Measurements from ENCODE around the gene HOXA9.

- TF ChIP-seq SP1 (IDR thresholded peaks at IDR 0.05; ENCODE audit: low read depth, low read length) (no peak), CTCF (IDR thresholded peaks at IDR 0.05 in 2 of 3, conservative IDR thresholded peaks at IDR 0.05 in 1 of 3; ENCODE audit: control insufficient read depth in 2 of 3, extremely low read depth in 1 of 3, insufficient read depth in 1 of 3, low read depth in 3 of 3, low read length in 3 of 3) (no peak), BRCA1 (IDR thresholded peaks at IDR 0.05; ENCODE audit: low read depth, low read length) (no peak), CREB1 (IDR thresholded peaks at IDR 0.05; ENCODE audit: low read depth) (no peak), FOS (IDR thresholded peaks at IDR 0.05; ENCODE audit: borderline replicate concordance, extremely low read depth, insufficient read length) (no peak), CHD1 (IDR thresholded peaks at IDR 0.05; ENCODE audit: low read depth, low read length) (no peak), CHD4 (IDR thresholded peaks at IDR 0.05) (no peak), YY1 (IDR thresholded peaks at IDR 0.05; ENCODE audit: low read depth, low read length) (no peak), ZBTB11 (CRISPR knock-in tag; IDR thresholded peaks at IDR 0.05) (no peak), ATF3 (IDR thresholded peaks at IDR 0.05; ENCODE audit: borderline replicate concordance, extremely low read depth, low read depth, low read length) (no peak), POLR2AphosphoS2 (IDR thresholded peaks at IDR 0.05; ENCODE audit: low read depth, low read length) (no peak), CHD2 (IDR thresholded peaks at IDR 0.05; ENCODE audit: borderline replicate concordance, low read depth, low read length) (no peak), EP300 (IDR thresholded peaks at IDR 0.05; ENCODE audit: borderline replicate concordance in 1 of 2, control insufficient read depth in 1 of 2, low read depth in 2 of 2, low read length in 2 of 2) (no peak), SPI1 (IDR thresholded peaks at IDR 0.05; ENCODE audit: borderline replicate concordance, insufficient read depth, low read depth, low read length) (no peak)
Measured at GRCh38 chr7:27121684-27122076, 43.7 kb downstream of the HOXA9 start.

Data from GM12878 (cell line).